Body of pancreas (tissue), 4 donors: ENCODE results near the gene GLUD1.
"Not testable (repeated sequence)": the region's sequence is repeated elsewhere in the genome, so short reads cannot be mapped to it uniquely, and the experiment has no call there.

Experiments
- CTCF ChIP-seq, 7 experiments: fragments of 450-650 bp in 4 of 7; fragments of 200-600 bp in 3 of 7; sonication (generic) in 3 of 7; IDR thresholded peaks; one replicate each; pipeline ENCODE4 v1.5.1; 2016 to 2019; ENCODE audit warnings: antibody characterized with exemption in 7 of 7
- POLR2A ChIP-seq, 3 donors: fragments of 450-650 bp; IDR thresholded peaks; one replicate each; pipeline ENCODE4 v1.6.1; 2016; ENCODE audit warnings: antibody characterized with exemption in 3 of 3, mild to moderate bottlenecking in 2 of 3

DNA sequence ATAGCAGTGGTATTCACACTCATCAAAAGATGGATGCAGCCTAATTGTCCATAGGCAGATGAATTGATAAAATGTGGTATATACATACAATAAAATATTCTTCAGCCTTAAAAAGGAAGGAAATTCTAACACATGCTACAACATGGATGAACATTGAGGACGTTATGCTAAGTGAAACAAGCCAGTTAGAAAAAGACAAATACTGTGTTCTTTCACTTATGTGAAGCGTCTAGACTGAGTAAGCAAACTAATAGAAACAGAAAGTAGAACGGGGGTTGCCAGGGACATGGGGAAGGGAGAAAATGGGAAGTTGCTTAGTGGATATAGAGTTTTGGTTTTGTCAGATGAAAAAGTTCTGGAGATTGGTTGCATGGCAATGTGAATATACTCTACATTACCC lies 81.1 kb downstream of the GLUD1 start:
- TF ChIP-seq CTCF, POLR2A (IDR thresholded peaks at IDR 0.05): not testable (repeated sequence)
